Measurements from ENCODE around the gene LOXHD1. TPM values are rescaled to one million over a fixed set of nuclear protein-coding genes. Genes with fewer than 3 reads are reported as not detected.

Gene LOXHD1
- total and polyA plus RNA-seq, 10 of the 15 experiments (the other 5 are each of a cell fraction or from before 2014, with no cell fraction given): not detected

DNA sequence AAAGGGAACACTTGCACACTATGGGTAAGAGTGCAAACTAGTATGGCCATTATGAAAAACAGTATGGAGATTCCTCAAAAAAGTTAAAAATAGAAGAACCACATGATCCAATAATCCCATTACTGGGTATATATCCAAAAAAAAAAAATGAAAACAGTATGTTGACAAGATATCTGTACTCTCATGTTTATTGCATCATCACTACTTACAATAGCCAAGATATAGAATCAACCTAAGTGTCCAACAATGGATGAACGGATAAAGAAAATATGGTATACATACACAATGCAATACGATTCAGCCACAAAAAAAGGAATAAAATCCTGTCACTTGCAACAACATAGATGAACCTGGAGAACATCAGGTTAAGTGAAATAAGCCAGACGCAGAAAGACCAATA lies 73.3 kb downstream of the LOXHD1 start (continued):
- TF ChIP-seq ASH2L (IDR thresholded peaks at IDR 0.05; ENCODE audit: borderline replicate concordance, low read depth) (no peak), RBBP5 (conservative IDR thresholded peaks at IDR 0.05) (no peak), ZNF274 (IDR thresholded peaks at IDR 0.05; ENCODE audit: insufficient read depth, insufficient read length) (no peak), SUPT20H (IDR thresholded peaks at IDR 0.05; ENCODE audit: borderline replicate concordance, control insufficient read depth, low read depth, low read length) (no peak), SPI1 (IDR thresholded peaks at IDR 0.05; ENCODE audit: borderline replicate concordance, insufficient read depth, low read depth, low read length) (no peak), ZZZ3 (IDR thresholded peaks at IDR 0.05; ENCODE audit: control insufficient read depth, insufficient read length, low read depth) (no peak), EZH2 (IDR thresholded peaks at IDR 0.05; ENCODE audit: borderline replicate concordance, control insufficient read depth, low read depth, low read length) (no peak)
- TF ChIP-seq, protein P1, sequence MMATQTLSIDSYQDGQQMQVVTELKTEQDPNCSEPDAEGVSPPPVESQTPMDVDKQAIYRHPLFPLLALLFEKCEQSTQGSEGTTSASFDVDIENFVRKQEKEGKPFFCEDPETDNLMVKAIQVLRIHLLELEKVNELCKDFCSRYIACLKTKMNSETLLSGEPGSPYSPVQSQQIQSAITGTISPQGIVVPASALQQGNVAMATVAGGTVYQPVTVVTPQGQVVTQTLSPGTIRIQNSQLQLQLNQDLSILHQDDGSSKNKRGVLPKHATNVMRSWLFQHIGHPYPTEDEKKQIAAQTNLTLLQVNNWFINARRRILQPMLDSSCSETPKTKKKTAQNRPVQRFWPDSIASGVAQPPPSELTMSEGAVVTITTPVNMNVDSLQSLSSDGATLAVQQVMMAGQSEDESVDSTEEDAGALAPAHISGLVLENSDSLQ (IDR thresholded peaks at IDR 0.05): no peak

GRCh38 chr18:46581648-46582047 lies 75.4 kb downstream of the LOXHD1 start:
- Histone ChIP-seq H3K4me3 (no peak overlapping the region), H3K4me2 (ENCODE audit: control insufficient read depth, insufficient read depth) (no peak overlapping the region), H3K79me2 (ENCODE audit: control insufficient read depth, insufficient read depth, low read length) (no peaks in the 10 kb centered on the region), H3K27ac (ENCODE audit: control insufficient read depth, insufficient read depth) (no peak overlapping the region), H2AFZ (ENCODE audit: control insufficient read depth, low read depth, low read length) (no peak overlapping the region), H3K36me3 (ENCODE audit: control insufficient read depth in 2 of 2, insufficient read depth in 2 of 2, low read length in 1 of 2) (no peaks in the 10 kb centered on the region), H4K20me1 (ENCODE audit: control insufficient read depth, insufficient read depth) (no peaks in the 10 kb centered on the region), H3K27me3 (replicated peaks in 1 of 2; ENCODE audit: control insufficient read depth in 2 of 2, insufficient read depth in 2 of 2, low read length in 1 of 2) (no peaks in the 10 kb centered on the region), H3K4me1 (ENCODE audit: control insufficient read depth, insufficient read depth, low read length) (no peaks in the 10 kb centered on the region), H3K9me3 (replicated peaks; ENCODE audit: control insufficient read depth, insufficient read depth, low read length) (no peaks in the 10 kb centered on the region; the same call in 1 of the 3 replicates), H3K9ac (ENCODE audit: control insufficient read depth, insufficient read depth, low read length) (no peak overlapping the region)
- intact Hi-C loops (cut with micrococcal nuclease; ENCODE audit: unreplicated experiment) (no loop called here), in situ Hi-C loops (cut with MboI) (no loop called here)
- ChIA-PET CTCF (no interaction called here), RAD21 (ENCODE audit: unreplicated experiment) (no interaction called here), SMC1A (ENCODE audit: uncharacterized antibody, unreplicated experiment) (no interaction called here), POLR2A (no interaction called here)
- BruUV-seq (replicated peaks): no TSS peak
- DNase-seq (ENCODE audit: low read depth, low spot score): no peak
- no peak for FAIRE-seq
- TF ChIP-seq RELA (IDR thresholded peaks at IDR 0.05; ENCODE audit: borderline replicate concordance, partially characterized antibody): no peak
- TF ChIP-seq POLR2AphosphoS2 (IDR thresholded peaks at IDR 0.05; ENCODE audit: low read depth, low read length): no peak
- no peak for TF ChIP-seq E4F1 (IDR thresholded peaks at IDR 0.05; ENCODE audit: borderline replicate concordance, partially characterized antibody)
- TF ChIP-seq BCLAF1 (IDR thresholded peaks at IDR 0.05): no peak
- no peak for TF ChIP-seq TARDBP (IDR thresholded peaks at IDR 0.05; ENCODE audit: borderline replicate concordance)
- no peak for TF ChIP-seq CBFB (IDR thresholded peaks at IDR 0.05; ENCODE audit: low read depth)
- TF ChIP-seq, protein P2, sequence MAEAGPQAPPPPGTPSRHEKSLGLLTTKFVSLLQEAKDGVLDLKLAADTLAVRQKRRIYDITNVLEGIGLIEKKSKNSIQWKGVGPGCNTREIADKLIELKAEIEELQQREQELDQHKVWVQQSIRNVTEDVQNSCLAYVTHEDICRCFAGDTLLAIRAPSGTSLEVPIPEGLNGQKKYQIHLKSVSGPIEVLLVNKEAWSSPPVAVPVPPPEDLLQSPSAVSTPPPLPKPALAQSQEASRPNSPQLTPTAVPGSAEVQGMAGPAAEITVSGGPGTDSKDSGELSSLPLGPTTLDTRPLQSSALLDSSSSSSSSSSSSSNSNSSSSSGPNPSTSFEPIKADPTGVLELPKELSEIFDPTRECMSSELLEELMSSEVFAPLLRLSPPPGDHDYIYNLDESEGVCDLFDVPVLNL (IDR thresholded peaks at IDR 0.05; ENCODE audit: low read depth, low read length): no peak
- no peak for TF ChIP-seq RAD21 (IDR thresholded peaks at IDR 0.05; ENCODE audit: insufficient read depth, low read depth, low read length)
- ATAC-seq: no peak

Measured in GM12878 (cell line).